GM21529 (cell line): ENCODE measurements around the gene DAAM1.

ENCODE experiments used
- ATAC-seq: cut with Tn5 transposase; IDR thresholded peaks from one replicate; pipeline ENCODE4 v1.9.1; 2021; ENCODE audit not compliant: unreplicated experiment

Gene DAAM1

GRCh38 chr14:59311723-59312122 lies 123.3 kb downstream of the DAAM1 start:
- ATAC-seq: no peak

DNA sequence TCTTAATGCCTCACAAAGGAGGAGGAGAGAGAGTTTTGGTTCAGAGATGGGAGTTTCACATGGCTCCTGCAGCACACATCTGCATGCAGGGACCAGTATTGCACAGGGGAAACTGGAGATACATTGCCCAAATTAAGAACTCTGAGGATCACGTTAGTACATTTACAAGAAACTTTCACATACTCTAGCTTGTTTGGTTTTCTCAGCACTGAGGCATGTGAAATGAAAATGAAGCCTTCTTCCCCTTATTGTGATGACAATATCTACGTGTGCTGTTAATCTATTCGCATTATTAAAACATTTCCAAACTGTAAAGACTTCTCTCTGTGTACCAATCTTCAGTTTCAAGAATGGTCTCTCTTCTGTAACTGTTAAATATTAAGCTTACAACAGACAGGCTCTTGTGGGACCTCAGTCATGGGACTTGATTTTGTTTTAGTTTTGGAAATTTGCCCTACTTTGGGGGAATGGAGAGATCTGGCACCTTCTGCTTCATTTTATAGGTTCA lies 124.7 kb downstream of the DAAM1 start:
- peak; percentile 76 for ATAC-seq

GRCh38 chr14:59313658-59314608 lies 125.5 kb downstream of the DAAM1 start:
- no peak for ATAC-seq

DNA sequence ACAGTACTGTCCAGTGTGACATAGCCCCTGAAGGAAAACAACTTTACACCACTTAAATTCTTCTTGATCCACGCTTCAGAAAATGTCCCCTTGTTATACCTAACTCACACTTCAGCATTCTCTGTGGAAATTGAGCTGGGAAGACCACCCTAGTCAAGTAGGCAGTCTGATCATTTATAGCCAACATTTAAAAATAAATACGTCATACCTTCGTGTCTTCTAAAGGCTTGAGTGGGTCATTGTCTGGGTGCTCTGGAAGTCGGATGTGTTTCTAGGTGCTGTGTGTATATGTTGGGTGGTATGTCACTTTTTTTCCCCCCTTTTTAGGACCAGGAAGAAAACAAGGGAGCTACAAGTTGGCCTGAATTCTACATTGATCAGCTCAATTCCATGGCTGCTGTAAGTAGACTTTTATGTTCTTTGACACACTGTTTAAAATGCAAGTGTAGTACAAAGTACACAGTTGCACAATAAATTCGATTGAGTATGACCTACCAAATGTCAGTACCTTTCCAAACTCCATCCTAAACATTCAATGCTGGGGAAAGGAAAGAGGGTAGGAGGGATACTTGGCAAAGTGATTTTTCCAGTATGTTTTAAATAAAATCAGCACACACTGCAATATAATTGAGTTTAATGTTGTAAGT lies 126.6 kb downstream of the DAAM1 start:
- ATAC-seq: no peak

DNA sequence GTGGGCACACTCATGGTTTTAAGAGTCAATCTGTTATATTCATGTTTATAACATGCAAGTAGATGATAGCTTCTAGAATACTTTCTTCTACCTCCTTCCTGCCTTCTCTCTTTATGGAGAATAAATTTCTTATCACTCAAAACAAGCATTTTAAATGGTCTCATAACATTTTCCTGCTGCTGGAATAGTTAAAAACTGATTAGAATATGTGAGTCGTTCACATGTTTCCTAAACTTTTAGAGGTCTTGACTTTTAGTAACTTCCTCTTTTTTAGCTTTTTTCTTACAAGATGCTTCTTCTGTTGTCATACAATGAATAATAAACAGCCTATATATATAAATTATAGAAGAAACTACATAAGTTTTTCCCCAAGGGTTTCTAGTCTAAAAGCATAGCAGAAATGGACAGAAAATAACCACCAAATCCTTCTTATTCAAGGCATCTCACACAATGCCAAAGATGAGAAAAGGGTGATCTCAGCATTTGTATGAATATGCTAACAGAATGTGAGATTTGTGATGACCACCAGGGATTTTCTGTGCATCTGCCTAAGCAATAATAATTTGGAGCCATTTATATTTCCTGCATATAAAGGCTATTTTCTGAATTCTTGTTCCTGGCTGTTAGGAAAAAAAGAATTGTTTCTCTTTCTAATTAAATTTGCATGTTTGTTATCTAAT lies 127.8 kb downstream of the DAAM1 start:
- no peak for ATAC-seq

GRCh38 chr14:59317346-59317745 lies 128.9 kb downstream of the DAAM1 start:
- no peak for ATAC-seq

DNA sequence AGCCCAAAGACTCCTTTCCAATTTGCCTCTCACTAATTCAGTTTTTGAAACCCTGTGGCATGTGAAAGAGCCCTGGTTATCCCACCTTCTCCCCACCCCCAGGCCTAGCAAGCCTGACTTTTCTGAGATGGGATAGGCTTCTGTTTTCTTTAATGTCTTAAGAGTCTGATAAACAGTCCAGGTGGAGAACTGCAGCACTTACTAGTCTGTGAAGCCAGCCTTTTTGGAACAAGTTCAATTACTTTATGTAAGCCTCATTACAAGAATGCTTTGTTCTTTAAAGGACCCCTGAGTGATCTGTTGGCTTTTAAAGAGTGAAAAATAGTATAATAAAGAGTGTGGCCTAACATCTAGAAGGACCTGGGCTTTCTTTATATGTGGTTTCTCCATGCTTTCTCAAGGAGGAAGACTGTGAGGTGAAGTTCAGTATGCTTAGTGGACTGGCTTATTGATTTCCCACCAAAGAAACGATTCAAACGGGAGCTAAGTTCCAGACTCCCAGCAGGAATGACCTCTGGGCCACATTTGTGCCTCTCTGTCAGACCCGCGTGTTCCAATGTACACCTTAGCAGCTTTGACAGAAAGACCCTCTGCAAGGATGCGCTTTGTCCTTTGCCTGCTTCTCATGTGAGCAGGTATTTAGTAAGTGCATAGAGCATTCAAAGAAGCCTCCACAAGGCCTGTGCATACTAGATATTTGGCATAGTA lies 129.5 kb downstream of the DAAM1 start:
- no peak for ATAC-seq

DNA sequence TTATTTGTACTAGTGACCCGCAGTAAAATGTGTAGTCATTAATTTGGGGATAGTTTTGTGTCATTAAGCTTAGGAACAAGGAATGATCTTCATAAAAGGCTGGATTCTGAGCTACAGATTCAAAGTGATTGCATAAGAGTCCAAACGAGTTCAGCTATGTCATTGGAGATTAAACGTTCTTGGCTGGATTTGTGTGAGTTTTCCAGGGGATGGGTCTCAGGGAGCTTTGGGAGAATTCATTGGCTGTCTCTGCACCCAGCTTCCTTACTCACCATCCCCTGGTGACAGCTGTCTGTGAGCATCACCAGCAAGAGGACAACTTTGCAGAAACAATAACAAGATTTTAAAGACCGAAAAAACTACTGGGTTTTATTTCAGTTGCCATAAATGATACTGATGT lies 130.4 kb downstream of the DAAM1 start:
- ATAC-seq: no peak

DNA sequence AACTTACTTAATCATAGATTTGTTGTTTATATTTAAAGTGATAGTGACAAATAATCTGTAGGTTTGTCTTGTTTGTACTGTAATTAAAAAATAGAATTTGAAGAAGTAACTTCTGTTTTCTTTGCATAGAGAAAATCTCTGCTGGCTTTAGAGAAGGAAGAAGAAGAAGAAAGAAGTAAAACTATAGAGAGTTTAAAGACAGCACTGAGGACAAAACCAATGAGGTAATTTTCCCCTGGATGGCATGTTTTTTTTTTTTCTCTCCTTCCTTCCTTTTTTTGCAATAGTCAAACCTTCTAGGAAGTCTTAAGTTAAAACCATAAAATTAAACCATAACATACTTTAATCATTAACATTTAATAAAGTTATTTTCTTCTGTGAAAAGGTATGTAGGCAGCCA lies 131.9 kb downstream of the DAAM1 start:
- no peak for ATAC-seq

DNA sequence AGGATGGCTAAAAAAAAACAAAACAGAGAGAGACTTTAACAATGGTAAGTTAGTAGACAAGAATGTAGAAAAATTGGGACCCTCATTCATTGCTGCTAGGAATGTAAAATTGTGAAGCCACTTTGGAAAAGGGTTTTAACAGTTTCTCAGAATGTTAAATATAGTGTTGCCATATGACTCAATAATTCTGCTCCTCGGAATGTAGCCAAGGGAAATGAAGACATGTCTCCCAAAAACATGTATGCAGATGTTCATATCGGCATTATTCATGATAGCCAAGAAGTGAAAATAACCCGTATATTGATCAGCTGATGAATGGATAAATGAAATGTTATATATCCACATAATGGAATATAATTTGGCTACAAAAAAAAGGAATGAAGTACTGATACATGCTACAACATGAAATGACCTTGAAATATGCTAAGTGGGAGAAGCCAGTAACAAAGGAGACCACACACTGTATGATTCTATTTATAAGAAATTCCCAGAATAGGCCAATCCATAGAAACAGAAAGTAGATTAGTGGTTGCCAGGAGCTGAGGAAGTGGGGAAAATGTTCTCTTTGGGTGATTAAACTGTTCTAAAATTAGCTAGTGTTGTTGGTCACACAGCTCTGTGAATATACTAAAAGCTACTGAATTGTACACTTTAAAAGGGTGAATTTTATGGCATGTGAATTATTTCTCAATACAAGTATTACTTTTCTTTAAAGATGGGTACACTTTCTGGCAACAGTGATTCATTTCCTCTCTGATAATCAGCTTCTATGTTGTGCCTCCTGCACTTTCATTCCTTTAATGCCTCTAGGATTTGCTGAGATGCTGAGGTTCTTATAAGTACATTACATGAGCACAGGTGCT lies 132.5 kb downstream of the DAAM1 start:
- no peak for ATAC-seq

GRCh38 chr14:59321626-59321949 lies 133.1 kb downstream of the DAAM1 start:
- ATAC-seq: no peak

DNA sequence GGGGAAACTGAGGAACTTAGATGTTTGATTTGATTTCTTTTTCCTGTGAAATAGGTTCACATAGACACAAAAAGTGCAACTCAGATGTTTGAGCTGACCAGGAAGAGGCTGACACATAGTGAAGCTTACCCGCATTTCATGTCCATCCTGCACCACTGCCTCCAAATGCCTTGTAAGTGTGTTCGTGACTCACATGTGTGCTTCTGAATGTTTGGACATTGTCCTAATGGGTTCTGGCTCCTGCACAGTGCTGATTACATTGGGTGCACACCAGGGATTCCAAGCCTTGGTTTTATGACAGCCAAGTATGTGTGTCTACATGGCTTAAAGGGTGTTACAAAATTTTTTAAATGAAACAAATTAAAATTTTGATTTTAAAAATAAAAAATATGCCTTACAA lies 137.4 kb downstream of the DAAM1 start:
- ATAC-seq: no peak

DNA sequence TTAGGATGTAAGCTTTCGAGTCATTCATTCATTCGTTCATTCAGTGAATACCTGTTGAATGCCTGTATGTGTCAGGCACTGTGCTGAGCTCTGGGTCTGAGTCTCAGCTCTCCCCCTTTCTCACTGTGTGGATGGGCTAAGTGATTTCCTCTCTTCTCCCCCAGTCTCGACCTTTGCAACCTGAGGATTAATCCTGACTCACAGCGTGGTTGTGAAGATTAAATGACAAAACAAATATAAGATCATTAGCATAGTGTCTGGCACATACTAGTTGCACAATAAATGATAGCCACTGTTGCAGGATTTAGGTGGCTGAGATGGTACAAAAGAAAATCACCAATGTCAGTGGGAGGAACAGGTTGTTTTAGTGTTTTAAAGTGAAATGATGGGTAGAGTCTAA lies 140.0 kb downstream of the DAAM1 start:
- no peak for ATAC-seq

GRCh38 chr14:59330455-59330854 lies 142.0 kb downstream of the DAAM1 start:
- peak; percentile 88 for ATAC-seq

- no peak for ATAC-seq
These were observed 142.8 kb downstream of the DAAM1 start for GRCh38 chr14:59331217-59331616.

DNA sequence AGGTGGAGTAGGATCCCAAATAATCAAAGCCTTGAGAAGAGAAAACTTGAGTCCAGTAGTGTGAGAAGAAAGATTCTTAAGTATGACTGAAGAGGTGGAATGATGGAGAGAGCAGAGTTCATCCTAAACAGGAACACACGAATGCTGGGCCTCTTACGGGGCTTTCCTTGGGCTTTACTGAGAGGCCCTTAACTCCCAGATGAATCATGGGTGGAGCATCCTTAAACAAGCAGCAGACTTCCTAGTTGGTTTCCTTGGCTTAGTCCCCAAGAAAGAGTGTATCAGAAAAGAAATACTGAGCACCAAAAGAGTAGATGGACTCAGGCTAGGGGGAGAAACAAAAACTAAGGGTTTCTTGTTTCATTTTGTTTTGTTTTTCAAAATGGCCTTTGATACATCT lies 144.3 kb downstream of the DAAM1 start:
- no peak for ATAC-seq

GRCh38 chr14:59333235-59333634 lies 144.8 kb downstream of the DAAM1 start:
- no peak for ATAC-seq

GRCh38 chr14:59333668-59334067 lies 145.2 kb downstream of the DAAM1 start:
- ATAC-seq: no peak

- no peak for ATAC-seq
These were observed 145.8 kb downstream of the DAAM1 start for GRCh38 chr14:59334253-59334652.

- ATAC-seq: no peak
These were observed 147.6 kb downstream of the DAAM1 start for GRCh38 chr14:59336098-59336497.
